ENCODE results near the gene DGKE.

DGKE gene

DNA sequence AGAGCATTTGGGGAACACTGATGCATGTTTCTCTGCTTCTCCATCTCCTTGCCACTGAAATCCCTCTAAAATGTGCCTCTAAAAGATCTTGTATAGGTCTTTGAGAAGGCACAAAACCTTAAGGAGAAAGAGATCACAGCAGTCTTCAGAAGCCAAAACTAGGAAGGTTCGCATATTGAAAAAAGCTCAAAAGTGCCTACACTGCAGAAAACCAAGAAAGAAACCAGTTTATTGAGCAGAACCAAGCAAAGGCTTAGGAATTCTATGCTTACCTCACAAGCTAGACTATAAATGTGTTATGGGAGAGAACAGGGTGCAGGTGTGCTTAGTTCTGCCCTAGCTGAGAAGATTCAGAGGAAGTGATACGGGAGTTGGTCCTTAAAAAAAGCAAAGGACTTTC, 16.6 kb downstream of the DGKE start:
- DNase-seq, result no peak

DNA sequence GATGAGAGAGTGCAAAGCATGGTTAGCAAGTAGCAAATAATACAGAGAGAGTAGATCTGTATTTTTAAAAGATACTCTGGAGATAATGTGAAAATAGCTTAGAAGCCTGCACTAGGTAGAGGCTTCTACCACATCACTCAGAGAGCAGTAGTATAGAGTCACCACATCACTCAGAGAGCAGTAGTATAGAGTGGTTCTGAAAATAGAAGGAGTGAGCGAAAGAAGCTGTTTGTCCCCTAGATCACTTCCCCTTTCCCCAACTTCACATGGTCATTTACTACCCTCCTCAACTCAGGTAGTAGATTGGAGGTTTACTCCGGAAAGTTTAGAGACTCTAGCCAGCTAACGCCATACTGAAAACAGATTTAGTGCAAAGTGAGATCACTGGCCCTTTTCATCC, 17.1 kb downstream of the DGKE start:
- no peak for DNase-seq

DNA sequence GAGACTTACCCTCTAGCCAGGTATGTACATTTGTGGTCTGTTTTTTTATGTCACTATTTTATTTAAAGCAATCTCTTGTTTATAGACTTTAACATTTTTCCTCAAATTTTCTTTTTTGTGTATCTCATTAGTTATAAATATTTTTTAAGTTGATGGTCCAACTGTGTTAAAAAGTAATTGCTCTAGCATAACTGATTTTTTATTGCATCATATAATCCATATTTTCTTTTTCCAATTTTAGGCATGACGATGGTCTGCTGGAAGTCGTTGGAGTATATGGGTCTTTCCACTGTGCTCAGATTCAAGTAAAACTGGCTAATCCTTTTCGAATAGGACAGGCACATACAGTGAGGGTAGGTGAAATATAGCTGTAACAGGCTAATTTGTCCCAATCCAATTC, 27.9 kb downstream of the DGKE start:
- DNase-seq, result no peak

DNA sequence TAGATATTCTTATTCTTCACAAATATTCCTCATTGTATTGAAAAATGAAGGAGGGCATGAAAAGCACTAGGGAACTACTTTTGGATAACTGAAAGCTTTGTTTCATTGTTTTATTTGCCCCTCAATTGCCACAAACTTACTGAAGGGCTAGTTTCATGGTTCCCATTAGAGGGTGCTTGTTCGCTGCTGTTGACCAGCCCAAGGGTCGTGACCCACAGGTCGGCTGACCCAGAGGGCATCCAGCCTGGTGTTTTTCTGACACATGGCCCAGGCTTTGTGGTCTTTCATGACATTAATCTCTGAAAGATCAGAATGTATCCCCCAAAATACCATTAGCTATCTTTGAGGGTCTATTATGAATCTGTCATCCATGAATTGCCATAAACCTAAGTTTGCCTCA, 30.0 kb downstream of the DGKE start:
- no peak for DNase-seq

DNA sequence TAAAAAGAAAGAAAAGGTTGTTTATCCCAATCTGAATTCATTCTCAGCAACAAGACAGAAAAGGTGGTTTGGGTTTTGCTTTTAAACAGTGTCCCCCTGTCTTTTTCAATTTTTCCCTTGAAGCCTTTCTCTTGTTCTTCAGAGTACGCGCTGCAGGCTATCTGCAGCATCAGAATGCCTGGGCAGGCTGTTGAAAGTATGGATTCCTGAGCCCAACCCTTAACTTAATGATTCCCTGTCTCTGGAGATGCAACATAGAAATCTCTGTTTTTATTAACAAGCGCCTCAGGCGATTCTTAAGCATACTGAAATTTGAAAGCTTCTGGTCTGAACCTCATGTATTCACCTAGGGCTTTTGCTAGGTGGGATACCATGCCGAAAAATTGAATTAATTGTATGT, 32.1 kb downstream of the DGKE start:
- no peak for DNase-seq

DNA sequence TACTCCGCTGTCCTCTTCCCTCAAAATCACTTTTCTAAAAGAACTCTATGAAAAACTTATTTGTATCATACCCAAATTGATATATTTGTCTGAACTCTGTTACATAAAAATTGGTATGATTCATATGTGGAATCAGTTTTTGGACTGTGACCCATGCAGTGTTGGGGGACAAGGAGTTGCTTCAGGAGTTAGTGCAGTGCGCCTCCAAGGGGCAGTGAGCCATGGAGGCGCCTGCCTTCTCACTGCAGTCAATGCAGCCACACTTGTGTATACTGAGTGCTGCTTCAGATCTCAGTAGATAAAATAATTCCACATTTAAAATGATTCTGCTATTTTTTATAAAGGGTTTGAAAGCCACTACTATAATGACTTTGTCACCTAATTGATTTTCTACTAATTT, 32.5 kb downstream of the DGKE start:
- DNase-seq, result no peak

DNA sequence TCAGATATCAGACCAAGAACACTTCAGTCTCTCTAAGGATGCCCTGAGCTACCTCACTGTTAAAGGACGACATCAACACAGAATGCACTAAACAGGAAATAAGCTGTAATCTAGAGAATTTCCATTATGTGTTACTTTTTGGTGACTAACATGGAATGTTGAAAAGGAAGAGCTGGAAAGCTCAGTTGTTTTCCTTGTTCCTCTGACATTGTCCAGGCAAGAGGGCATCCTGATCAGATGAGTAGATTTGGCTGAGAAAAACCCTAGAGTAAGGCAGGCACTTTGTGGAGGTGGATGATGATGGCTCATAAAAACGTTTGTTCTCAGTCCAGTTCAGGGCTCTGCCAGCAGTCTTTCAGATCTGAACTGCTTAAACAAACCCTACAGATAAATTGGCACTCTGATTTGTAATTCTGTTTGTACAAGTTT, 34.0 kb downstream of the DGKE start:
- DNase-seq, result no peak

DNA sequence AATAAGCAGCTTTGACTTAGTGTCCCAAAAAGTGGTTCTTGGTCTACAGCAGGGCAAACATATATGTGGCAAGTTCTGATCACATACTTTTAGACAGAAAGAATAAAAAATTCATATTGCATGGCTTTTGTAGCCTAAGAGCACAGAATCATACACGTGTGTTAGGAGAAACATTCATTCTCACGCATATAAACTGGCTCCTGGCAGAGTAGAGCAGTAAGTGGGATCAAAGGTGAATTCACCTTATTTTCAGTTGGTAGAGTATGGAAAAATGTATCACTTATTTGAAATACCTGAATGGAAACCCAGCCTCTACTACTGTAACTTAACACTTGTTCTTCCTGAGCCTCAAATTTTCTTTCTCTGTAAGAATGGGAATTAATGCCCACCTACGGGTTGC, 34.8 kb downstream of the DGKE start:
- no peak for DNase-seq

DNA sequence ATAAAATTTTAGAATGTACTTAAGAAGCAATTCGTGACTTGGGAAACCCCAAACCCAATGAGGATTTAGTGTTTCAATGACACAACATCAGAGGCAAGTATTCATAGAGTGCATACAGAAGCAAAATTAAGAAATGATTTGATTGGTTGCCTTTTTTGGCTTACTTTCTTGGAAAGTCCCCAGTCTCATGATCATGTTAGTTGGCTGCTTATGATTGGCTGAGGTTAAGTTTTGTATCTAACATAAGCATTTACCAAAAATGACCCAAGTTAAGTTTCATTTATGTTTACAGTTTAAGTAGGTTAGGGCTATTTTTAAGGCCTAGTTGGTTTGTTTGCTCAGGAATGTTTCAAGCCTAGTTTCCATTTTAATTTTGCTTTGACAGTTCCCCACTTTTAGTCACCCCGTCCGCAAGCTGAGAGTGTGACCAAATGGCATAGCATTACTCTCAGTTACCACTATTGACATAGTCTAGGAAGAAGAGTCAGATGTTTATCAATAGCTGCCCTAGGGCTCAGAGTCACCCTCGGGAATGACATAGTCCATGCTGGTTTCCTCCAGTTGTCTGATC, 36.2 kb downstream of the DGKE start:
- no peak for DNase-seq

DNA sequence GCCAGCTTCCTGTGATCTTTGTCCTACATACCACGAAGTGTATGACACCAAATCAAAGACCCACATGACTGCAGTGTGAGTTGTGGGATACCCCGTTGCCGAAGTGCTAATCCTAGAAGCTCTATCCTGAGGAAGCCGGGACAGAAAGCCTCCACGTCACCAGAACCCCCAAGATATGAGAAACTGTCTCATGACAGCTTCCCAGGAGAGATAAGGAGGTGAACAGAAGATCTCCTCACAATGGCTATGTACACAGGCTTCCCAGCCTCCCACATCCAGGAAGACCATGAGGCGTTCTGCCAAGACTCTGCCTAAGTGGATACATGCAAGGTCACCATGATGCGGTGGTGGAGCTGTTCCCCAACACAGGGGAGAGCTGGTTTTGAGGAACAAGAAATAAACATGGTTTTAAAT, 42.8 kb downstream of the DGKE start:
- DNase-seq, result no peak

DNA sequence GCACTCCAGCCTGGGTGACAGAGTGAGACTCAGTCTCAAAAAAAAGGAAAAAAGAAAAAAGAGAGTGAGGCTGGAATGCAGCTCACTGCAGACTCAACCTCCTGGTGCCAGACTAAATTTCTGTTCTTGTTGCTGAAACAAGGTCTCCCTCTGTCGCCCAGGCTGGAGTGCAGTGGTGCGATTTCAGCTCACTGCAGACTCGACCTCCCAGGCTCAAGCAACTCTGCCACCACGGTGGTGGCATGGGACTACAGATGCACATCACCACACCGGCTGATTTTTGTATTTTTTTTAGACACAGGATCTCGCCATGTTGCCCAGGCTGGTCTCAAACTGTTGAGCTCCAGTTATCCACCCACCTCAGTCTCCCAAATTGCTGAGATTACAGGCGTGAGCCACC, 45.3 kb downstream of the DGKE start:
- DNase-seq, result no peak

DNA sequence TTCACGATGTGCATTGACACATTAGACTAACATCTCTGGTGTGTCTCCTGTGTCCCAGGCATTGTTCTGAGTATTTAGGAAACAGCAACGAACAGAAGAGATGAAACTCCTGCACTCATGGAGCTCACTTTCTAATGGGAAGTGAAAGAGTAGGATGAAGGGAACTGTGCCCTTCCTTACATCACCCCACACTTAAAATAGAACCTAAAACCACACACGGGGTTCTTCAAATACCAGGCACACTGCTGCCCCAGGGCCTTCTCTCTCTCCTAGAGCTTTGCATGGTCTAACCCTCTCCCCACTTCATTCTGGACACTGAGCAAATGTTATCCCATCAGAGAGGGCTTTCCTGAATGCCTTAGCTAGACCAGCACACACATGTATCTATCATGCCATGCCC, 46.2 kb downstream of the DGKE start:
- no peak for DNase-seq

DNA sequence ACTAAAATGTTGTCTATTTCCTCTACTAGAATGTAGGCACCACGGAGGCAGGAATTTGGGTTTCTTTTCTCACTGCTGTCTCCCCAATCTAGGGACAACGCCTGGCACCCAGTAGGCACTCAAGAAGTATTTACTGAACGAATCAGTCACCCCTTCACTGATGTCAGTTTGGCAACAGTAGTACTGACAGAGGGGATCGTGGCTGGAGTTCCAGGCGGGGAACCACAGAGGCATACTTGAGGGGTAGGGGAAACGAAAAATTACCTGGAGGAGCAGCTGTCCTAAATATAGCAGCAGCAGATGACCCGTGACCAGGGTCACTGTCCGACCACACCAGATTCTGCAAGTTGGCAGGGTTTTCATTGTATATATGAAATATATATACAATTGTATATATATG, 46.6 kb downstream of the DGKE start:
- DNase-seq, result no peak

DNA sequence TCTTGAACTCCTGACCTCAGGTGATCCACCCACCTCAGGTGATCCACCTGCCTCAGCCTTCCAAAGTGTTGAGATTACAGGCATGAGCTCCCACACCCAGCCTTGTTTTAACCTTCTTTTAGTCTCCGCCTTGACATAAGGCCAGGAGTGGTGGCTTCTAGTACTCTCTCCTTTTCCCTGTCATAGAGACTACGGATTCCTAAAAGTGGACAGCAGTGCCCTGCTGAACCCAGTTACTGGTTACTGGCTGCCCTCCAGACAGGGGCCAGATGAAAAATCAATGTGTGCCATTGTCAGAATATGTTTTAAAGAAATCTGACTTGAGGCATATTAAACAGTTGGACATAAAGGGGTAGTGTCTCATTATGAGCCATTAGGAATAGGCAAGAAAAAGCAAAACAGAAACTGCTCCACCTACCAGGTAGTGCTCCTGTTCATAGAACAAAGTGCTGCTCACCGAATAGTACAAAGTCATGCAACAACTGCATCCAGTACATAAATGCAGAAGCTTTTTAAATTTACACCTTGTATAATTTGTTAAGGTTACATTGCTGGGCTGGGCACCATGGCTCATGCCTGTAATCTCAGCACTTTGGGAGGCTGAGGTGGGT, 47.8 kb downstream of the DGKE start:
- DNase-seq, result no peak

DNA sequence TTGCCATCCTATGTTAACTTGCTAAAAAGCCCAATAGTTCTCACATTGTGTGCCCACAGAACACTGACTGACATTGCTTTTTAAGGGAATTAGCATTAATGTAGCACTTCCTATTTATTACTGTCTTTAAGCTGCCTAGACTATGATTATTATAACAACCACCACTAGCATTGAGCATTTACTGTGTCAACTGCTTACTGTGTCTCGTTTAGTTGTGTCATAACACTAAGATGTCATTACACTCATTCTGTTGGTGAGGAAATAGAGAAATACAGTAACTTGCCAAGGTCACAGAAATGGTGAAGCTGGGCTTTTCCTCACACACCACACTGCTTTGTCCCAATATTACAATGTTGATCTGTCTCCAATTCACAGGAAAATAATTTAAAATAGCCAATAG, 49.7 kb downstream of the DGKE start:
- no peak for DNase-seq

DNA sequence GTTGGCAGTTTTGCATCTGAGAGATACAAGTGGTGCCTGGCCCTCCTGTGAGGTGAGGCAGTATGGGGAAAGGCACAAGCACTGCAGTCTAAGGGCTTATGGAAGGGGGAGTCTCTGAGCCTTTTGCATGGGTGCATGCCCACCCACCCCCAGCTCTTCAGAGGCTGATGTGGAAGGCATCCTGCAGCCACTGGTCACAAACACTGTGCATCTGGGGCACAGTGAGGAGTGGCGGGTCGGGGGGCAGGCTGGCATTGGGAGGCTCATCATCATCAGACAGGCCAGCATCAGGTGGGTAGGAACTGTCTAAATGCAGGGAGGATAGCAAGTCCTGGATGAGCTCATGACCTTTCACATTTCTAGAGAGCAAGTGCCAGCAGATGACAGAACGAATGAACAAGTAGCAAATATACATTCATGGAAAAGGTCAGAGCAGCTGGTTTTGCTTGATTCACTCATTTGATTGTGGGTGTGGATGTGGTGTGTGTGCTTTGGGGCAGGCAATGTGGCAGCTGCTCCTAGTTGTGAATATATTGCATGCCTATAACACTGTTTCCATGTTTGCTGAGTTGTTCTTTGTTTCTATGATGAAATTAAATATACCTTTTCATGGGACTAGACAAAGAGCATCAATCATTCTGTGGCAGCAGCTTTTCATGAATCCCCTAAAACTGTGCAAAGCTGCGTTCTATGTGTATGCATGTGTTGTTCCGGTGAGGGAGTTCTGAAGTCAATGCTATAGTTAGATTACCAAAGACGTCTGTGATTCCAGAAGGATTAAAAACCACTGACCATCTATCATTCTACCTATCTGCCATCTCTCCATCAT, 50.7 kb downstream of the DGKE start:
- no peak for DNase-seq

DNA sequence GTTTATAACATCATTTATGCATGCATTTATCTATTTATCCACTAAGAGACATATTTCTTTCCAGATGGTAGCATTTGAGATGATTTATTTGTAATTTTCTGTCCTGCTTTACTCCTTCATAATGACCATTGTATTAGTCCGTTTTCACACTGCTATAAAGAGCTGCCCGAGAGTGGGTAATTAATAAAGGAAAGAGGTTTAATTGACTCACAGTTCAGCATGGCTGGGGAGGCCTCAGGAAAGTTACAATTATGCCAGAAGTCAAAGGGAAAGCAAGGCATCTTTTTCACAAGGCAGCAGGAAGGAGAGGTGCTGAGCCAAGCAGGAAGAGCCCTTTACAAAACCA, 51.3 kb downstream of the DGKE start:
- no peak for DNase-seq

DNA sequence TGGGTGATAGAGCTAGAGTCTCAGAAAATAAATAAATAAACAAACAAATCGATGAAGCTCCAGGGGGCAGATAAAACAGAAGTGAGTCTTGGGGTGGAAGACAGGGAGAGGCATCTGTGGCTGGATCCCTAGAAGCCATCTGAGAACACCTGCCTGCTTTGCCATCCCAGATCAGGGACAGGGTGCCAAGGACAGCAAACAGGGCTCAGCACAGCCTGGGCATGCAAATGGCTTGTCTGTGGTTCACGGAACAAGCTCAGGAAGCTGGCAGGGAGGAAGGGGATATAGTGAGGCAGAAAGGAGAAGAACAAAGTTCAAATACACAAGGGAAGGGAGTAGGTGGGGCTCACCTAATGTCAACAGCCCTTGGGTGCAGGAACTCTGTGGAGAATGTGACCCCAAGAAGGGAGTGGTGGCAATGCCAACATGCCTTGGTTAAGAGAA, 52.4 kb downstream of the DGKE start:
- DNase-seq, result no peak

DNA sequence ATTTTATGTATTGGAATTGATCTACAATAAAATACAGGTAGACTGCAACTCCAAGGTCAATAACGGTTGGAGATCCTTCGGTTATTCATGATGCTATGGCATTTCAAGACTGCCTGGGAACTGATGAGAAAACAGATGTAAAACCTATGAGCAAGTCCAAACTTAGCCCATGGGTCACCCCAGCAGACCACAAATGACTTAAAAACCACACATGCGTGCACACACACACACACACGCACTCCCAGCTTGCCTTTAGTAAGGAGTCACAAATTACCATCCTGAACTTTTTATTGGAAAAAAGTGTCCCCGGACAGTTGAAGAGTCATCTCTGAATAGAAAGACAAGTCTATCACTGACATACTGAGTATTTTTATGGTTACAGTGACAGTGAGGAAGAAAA, 53.2 kb downstream of the DGKE start:
- no peak for DNase-seq

DNA sequence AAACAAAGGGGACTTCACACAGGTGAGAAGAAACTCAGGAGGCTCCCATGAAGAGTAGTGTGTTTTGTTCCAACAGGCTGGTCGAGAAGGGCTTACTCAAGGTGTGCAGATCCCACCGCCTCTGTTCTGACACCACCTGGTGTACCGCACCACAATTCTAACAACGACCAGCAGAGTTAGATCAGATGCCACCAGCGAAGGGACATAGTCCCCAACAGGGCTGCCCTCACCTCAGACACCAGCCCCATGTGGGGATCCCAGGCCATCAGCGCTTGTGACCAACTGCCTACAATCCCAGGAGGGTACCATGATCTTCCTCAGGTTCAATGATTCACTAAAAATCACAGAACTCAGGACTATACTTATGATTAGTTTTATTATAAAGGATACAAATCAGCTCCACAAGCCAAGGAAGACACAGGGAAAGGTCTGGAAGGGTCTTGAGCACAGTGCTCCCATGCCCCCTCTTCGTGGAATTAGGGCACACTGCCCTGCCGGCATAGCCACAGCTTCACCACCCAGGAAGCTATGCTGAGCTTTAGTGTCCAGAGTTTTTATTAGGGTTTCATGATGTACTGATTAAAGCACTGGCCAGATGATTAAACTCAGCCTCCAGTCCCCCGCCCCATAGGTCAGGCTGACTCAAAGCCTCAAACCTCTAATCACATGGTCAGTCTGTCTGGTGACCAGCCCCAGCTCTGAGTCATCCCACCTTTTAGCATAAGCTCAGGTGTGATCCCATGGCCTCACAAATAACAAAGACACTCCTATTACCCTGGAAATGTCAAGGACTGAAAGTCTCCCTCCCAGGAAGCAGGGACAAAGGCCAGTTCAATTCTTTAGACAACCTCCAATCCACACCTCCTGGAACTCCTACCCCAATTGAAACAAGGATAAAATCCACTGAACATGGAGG, 53.9 kb downstream of the DGKE start:
- DNase-seq, result no peak

DNA sequence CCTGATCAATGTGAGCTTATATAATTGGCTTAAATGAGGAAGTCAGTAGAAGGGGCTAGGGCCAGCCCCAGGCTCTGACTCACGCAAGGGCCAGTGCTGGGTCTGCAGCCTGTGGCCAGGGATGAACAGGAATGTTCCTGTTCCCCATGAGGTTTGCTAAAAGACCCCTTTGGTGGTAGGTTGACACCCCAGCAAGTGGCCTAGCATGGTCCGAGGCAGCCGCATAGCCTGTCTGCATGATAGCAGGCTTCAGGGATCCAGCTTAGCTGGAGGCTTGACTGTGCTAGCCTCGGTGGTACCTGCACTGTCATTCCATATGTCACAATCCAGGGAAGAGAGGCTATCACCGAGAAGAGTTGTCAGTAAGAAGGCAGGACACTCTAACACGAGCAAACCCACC, 56.4 kb downstream of the DGKE start:
- DNase-seq, result no peak

DNA sequence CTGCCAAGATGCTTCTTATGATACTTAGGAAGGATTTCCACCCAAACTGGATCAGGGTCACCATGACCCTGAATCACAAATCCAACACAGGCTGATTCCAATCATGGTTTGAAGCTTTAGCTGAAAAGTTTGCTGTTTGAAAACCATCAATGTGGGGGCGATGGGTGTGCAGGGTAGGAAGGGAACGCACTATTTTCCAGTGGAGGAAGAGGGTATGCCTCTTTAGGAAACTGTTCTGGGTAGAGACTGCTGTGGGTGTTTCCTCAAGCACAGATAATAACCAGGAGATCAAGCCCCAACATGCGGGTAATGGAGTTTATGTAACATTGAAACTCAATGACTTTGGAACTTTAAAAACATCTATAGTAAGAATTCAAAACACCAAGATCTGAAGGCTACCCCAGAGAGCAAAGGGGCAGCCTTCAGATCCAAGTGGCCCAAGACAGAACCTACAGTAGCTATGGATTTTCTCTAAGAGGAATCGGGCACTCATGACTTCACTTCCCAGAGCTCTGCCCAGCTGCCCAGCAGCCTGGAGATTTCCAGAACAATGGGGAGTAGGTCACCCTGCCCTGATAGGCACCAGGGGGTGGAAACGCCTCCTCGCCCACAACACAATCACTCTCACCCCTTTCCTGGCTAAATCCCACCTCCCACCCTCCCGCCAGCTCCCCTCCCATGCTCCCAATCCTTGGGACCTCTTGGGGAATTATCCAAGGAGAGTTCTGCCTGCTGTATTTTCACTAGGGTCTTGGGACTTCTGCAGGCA, 57.1 kb downstream of the DGKE start:
- DNase-seq, result no peak

DNA sequence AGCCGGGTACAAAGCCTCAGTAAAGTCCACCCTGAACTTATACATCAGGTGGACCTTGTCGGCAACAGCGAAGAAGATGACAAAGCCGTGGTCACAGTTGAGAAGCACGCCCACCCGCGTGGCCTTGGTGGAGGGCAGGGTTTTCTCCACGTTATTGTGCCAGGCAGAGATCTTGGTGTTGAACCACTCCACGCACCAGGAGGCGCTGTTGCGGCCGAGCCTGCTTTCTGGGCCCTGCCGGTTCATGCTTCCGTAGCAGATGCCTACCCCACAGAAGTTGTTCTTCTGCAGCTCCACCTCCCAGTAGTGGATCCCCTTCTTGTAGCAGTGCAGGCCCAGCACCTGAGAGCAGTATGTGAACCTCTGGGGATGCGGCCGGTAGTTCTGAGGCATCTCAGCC, 57.8 kb downstream of the DGKE start:
- no peak for DNase-seq

All from left hindlimb (tissue), 1 donor.